Fibroblast of lung (primary cell): ENCODE results near the gene HACD2. TPM values are rescaled to one million over a fixed set of nuclear protein-coding genes. Genes with fewer than 3 reads are reported as not detected.

Experiments
- DNase-seq, 2 donors: peaks; one replicate each; pipeline versions ENCODE4 v3.0.0 to v3.0.0-alpha.2; 2010; ENCODE audit warnings: low read depth in 2 of 2
- H2AFZ ChIP-seq: 2 replicates; pipeline ENCODE4 v1.5.1; 2012; ENCODE audit warnings: low read length, control low read depth, inconsistent platforms
- H3K27ac ChIP-seq: 2 replicates; pipeline ENCODE4 v1.5.1; 2011; ENCODE audit warnings: low read length, control low read depth; ENCODE audit not compliant: insufficient read depth
- H3K27me3 ChIP-seq: 2 replicates; pipeline ENCODE4 v1.5.1; 2011; ENCODE audit warnings: mild to moderate bottlenecking, low read length; ENCODE audit not compliant: control insufficient read depth, insufficient read depth
- H3K36me3 ChIP-seq: 2 replicates; pipeline ENCODE4 v1.5.1; 2011; ENCODE audit warnings: low read length; ENCODE audit not compliant: control insufficient read depth, insufficient read depth
- H3K4me1 ChIP-seq: 2 replicates; pipeline ENCODE4 v1.5.1; 2011; ENCODE audit warnings: low read length; ENCODE audit not compliant: control insufficient read depth, insufficient read depth; ENCODE audit errors: extremely low read depth
- H3K4me2 ChIP-seq: 2 replicates; pipeline ENCODE4 v1.5.1; 2011; ENCODE audit warnings: low read length, control low read depth; ENCODE audit not compliant: insufficient read depth; ENCODE audit errors: extremely low read depth
- H3K4me3 ChIP-seq, 4 experiments: fragments of 200-600 bp in 1 of 4; sonication (generic) in 1 of 4; replicated peaks in 1 of 4; 2 replicates each; pipeline ENCODE4 v1.5.1; 2011 to 2016; ENCODE audit warnings: low read length in 4 of 4, low read depth in 3 of 4, mild to moderate bottlenecking in 3 of 4, control low read depth in 2 of 4, inconsistent platforms in 1 of 4, mixed read lengths in 1 of 4; ENCODE audit not compliant: insufficient read depth in 1 of 4; ENCODE audit errors: control extremely low read depth in 1 of 4
- H3K79me2 ChIP-seq: 2 replicates; pipeline ENCODE4 v1.5.1; 2012; ENCODE audit warnings: mild to moderate bottlenecking, low read length, inconsistent platforms; ENCODE audit not compliant: control insufficient read depth, insufficient read depth
- H3K9ac ChIP-seq: 2 replicates; pipeline ENCODE4 v1.5.1; 2011; ENCODE audit warnings: mild to moderate bottlenecking, low read length, control low read depth; ENCODE audit not compliant: insufficient read depth
- H3K9me3 ChIP-seq: 2 replicates; pipeline ENCODE4 v1.5.1; 2012; ENCODE audit warnings: low read depth, low read length; ENCODE audit not compliant: control insufficient read depth, insufficient read depth
- H4K20me1 ChIP-seq: 2 replicates; pipeline ENCODE4 v1.5.1; 2011; ENCODE audit warnings: low read length; ENCODE audit not compliant: control insufficient read depth, insufficient read depth; ENCODE audit errors: extremely low read depth
- EZH2 ChIP-seq: IDR thresholded peaks from 2 replicates; pipeline ENCODE4 v1.5.1; 2012; ENCODE audit warnings: low read length, control low read depth, mild to moderate bottlenecking; ENCODE audit errors: missing control alignments
- polyA plus RNA-seq, 2 donors: library from polyadenylated mRNA; depleted of rRNA in 1 of 2; stranded (reverse) in 1 of 2; unstranded in 1 of 2; fragments of >200 nt; gene quantifications; 2 replicates each; pipeline ENCODE4 v1.2.1, GENCODE V29; 2011 to 2012; ENCODE audit warnings: missing spikeins in 1 of 2
- total RNA-seq: library from RNA; depleted of rRNA; stranded (reverse); fragments of >200 nt; gene quantifications from 2 replicates; pipeline ENCODE4 v1.2.1, GENCODE V29; 2014
- TF ChIP-seq, protein P1 (sequence below), 2 donors: IDR thresholded peaks in 1 of 2; conservative IDR thresholded peaks in 1 of 2; 1 replicate in 1 of 2; 2 replicates in 1 of 2; pipeline ENCODE4 v1.5.1; 2011 to 2012; ENCODE audit warnings: low read length in 2 of 2, control low read depth in 1 of 2, inconsistent platforms in 1 of 2, low read depth in 1 of 2, mild to moderate bottlenecking in 1 of 2

HACD2 gene
- total and polyA plus RNA-seq, 2 donors (not counting 1 experiment from before 2014, with no cell fraction given): 22.0 to 48.7 TPM

DNA sequence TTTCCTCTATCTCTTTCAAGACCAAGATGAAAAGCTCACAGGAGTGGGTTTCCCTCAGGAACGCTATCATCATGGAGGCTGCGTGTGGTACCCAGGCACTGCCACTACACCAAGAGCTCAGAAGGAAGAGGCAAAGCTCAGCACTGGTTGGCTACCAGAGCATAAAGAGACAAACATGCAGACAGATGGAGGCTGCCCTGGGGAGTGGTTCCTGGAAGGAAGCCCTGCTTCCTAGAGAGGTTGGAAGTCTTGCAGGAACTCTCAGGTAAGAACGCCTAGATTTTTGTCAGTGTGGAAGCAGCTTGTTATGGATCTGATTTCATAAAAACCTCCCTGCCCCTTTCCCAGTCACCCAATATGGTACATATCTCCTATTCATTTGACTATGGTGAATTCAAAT is 86.1 kb downstream of the HACD2 start:
- TF ChIP-seq EZH2: no peak
- TF ChIP-seq, protein P1, sequence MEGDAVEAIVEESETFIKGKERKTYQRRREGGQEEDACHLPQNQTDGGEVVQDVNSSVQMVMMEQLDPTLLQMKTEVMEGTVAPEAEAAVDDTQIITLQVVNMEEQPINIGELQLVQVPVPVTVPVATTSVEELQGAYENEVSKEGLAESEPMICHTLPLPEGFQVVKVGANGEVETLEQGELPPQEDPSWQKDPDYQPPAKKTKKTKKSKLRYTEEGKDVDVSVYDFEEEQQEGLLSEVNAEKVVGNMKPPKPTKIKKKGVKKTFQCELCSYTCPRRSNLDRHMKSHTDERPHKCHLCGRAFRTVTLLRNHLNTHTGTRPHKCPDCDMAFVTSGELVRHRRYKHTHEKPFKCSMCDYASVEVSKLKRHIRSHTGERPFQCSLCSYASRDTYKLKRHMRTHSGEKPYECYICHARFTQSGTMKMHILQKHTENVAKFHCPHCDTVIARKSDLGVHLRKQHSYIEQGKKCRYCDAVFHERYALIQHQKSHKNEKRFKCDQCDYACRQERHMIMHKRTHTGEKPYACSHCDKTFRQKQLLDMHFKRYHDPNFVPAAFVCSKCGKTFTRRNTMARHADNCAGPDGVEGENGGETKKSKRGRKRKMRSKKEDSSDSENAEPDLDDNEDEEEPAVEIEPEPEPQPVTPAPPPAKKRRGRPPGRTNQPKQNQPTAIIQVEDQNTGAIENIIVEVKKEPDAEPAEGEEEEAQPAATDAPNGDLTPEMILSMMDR (conservative IDR thresholded peaks at IDR 0.05 in 1 of 2, IDR thresholded peaks at IDR 0.05 in 1 of 2; ENCODE audit: low read depth in 1 of 2, low read length in 2 of 2): no peak
- Histone ChIP-seq H3K36me3 (peaks cover 2% of the 10 kb centered on the region), H3K9ac (no peak overlapping the region), H3K79me2 (no peaks in the 10 kb centered on the region), H3K27ac (no peak overlapping the region), H3K9me3 (no peaks in the 10 kb centered on the region), H3K4me2 (no peak overlapping the region), H3K4me1 (peaks cover 4% of the 10 kb centered on the region), H4K20me1 (no peaks in the 10 kb centered on the region), H3K4me3 (no peak overlapping the region), H2AFZ (no peak overlapping the region), H3K27me3 (no peaks in the 10 kb centered on the region)
- DNase-seq: no peak

DNA sequence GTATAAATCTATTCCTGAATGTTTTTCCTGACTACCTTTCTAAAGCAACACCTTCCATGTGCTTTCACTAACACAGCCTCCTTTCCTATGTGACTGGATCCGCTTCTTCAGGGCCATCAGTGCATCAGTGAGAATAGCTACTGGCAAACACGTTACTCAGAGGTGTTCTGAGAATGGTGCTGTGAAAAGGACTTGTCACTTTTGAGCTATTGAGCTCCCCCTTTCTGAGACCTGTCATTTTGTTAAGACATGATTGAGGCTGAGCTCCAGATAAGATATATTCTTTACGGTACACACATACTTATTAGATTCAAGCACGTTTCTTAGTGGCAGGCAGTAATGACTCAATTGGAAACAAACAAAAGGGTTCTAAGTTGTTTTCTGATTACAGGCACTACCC is 90.9 kb downstream of the HACD2 start:
- H3K9me3 ChIP-seq: no peaks in the 10 kb centered on the region
- no peak overlapping the region for H3K4me3 ChIP-seq
- H3K4me1 ChIP-seq: peaks cover 4% of the 10 kb centered on the region
- no peak overlapping the region for H3K27ac ChIP-seq
- H3K27me3 ChIP-seq: no peaks in the 10 kb centered on the region
- no peaks in the 10 kb centered on the region for H4K20me1 ChIP-seq
- H3K79me2 ChIP-seq: no peaks in the 10 kb centered on the region
- DNase-seq: no peak
- H2AFZ ChIP-seq: no peak overlapping the region
- no peak overlapping the region for H3K4me2 ChIP-seq
- TF ChIP-seq, protein P1 (conservative IDR thresholded peaks at IDR 0.05 in 1 of 2, IDR thresholded peaks at IDR 0.05 in 1 of 2; ENCODE audit: low read depth in 1 of 2, low read length in 2 of 2): no peak
- TF ChIP-seq EZH2: no peak
- H3K9ac ChIP-seq: no peak overlapping the region
- peaks cover 2% of the 10 kb centered on the region for H3K36me3 ChIP-seq

DNA sequence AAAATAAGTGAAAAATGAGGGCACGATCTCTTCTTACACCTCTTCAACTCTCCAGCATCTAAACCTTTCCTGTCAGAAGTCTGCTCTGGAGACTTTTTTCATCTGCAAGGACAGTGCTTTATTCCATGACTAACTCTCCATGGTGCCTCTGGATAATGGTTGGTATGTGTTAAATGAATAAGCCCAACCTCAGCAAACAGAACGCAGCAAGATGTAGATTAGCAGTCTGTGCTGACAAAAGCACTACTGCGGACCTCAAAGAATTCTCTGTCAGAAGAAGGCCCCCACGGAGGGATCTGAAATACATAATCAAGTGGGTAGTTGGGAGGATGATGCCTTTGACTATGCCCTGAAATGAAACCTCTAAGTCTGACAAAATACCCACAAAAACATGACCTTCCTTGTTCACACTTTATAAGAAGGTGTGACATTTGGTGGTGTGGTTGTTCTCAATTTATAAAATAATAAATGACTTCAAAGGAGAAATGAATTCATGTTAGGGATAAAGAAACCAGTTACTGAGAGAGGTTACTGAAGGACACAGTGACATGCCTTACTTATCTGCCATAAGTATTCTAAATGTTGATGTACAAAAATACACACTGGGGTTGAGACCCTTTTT is 92.8 kb downstream of the HACD2 start:
- Histone ChIP-seq H3K4me3 (no peak overlapping the region), H3K79me2 (no peaks in the 10 kb centered on the region), H3K4me2 (no peak overlapping the region), H2AFZ (no peak overlapping the region), H3K9ac (no peak overlapping the region), H3K36me3 (no peaks in the 10 kb centered on the region), H3K4me1 (no peaks in the 10 kb centered on the region), H3K27ac (no peak overlapping the region), H4K20me1 (no peaks in the 10 kb centered on the region), H3K9me3 (no peaks in the 10 kb centered on the region), H3K27me3 (no peaks in the 10 kb centered on the region)
- TF ChIP-seq EZH2: no peak
- TF ChIP-seq, protein P1 (conservative IDR thresholded peaks at IDR 0.05 in 1 of 2, IDR thresholded peaks at IDR 0.05 in 1 of 2; ENCODE audit: low read depth in 1 of 2, low read length in 2 of 2): no peak
- DNase-seq: no peak
